HUDEP-2 (cell line): Measurements from ENCODE around the gene NDUFB4.
A peak's percentile ranks its signal among the peaks of the same experiment; 100 is the strongest.
"Not testable (repeated sequence)": the region's sequence is repeated elsewhere in the genome, so short reads cannot be mapped to it uniquely, and the experiment has no call there.

ENCODE experiments used
- DNase-seq, 76 experiments: peaks; one replicate each; lab custom pipeline; 2025; ENCODE audit not compliant: unreplicated experiment in 76 of 76; lab: John Stamatoyannopoulos, UW

NDUFB4 gene

DNA sequence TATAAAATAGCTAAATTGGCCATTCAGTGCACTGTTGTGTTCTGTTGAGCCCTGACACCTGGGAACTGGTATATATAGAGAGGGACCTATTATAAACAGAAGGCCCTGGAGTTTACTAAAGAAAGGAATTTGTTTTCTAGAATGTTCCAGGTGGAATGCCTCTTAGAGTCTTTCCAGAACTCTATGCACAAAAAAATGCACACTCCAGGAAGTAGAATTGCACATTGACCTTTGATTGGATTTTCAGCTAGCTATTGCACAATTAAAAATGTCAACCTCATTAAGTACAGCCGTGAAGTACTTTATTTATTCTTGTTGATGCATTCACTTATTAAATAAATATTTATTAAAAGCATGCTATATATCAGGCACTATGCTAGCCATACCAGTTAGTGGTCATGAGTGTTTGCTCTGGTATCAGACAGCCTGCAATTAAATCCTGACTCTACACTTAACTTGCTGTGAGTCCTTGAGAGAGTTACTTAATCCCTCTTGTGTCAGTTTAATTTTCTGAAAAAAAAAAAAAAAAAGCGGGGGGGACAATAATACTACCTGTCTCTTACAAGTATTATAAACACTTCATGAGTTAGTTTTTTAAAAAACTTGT is 40.8 kb downstream of the NDUFB4 start:
- no peak for DNase-seq

- DNase-seq, result no peak
Measured at GRCh38 chr3:120637851-120638559, 41.9 kb downstream of the NDUFB4 start.

GRCh38 chr3:120638820-120639219 is 42.7 kb downstream of the NDUFB4 start:
- not testable (repeated sequence) for DNase-seq

- DNase-seq, result no peak
Measured at GRCh38 chr3:120640231-120640630, 44.1 kb downstream of the NDUFB4 start.

DNA sequence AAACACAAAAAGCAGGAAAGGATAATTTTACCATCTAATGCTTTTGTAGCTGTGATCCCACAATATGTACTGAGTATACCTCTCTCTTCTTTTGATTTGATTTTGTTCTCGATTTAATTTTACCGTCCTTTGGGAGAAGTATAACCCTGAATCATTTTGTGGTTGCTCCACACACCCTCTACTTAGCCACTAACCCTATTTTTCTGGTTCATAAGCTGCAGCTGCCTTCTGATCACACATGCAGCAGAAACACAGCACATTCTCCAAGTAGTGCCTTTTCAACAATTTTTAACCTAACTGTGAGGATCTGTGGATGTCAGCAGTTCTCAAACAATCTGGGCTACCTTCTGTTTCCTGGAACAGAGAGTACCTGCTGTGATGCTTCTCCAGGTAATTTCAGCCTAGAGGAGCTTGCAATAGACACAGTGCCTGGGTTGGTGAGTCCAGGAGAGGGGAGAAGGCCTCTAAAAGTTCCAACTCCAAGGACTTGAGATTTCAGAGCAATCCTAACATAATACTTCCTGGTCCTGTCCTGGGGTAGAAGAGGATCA is 45.6 kb downstream of the NDUFB4 start:
- no peak for DNase-seq

- DNase-seq, result peak in 7 of 76 experiments; percentile 0 to 10 (median 6)
Measured at GRCh38 chr3:120642368-120642948, 46.3 kb downstream of the NDUFB4 start.

DNA sequence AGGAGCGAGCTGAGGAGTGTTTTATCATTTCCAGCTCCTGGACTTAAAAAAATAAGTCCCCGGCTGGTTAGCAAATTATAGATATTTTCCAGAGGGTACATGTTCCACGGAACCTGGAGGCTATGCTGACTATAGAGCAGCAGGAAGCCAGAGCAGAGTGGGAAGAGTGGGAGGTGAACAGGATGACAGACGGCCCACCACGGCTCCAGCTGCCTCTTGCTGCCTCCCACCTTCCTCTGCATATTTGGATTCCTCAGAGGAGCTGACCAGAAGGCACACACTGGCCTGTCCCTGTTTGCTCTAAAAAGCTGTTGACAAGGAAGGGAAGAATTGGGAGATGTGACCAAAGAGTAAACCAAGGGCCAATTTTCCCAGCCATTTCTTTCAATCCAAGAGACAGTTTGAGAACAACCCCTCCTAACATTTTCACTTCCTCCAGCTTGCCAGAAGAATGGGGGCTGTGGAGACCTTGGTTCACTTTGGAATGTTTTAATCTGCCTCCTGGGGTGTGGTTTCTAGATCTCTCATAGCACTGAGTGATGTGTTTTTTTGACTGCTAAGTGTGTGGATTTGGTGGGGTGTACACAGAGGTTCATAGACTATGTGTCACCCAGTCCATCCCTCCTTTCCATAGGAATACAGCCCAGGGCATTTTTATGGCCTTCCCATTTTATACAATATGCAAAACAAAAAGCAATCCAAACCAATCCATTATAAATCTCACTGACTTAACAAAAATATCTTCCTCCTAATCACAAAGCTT is 49.1 kb downstream of the NDUFB4 start:
- DNase-seq, result no peak

DNA sequence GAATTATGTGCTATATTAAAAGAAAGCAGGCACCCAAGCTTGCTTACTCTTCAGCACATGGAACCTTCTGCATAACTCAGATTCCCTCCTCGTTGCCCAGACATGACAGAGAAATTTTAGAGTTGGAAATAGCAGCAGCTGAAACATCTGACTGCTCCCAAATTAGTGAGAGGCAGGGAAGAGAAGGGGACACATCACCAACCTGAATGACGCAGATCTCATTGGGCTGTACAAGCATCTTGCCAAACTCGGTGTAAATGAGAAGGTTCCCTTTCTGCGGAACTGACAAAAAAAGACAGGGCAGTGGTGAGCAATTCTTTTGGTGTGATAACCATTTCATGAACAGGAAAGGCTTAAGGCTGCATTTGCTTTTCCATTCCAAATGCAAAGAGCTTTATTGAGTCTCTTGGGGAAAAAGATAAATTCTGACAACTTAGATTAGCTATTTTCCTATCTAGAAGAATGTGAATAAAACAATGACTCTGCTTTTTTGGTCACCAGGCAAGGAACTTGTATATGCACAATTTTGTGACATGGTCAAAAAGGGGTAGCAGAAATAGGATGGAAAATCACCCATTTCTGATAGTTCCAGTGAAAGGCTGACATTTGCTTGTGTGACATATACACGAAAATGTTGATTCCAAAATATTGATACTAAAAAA is 50.8 kb downstream of the NDUFB4 start:
- DNase-seq, result no peak

DNA sequence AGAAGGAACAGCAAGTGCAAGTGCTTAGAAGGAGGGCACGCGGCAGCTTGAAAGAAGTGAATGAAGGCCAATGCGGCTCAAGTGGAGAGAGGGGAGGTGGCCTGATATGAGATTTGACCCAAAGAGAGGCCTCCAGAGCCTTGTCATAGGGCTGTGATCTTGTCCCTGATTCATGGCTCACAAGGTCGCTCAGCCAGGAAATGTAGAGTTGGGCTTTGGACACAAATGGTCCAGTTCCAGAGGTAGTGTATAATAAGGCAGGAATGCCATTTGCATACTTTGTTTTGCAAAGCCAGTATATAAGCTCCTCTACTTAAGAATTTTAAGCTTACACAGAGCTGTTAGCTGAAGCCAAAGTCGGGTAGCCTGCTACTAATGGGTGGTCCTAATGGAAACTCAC is 52.2 kb downstream of the NDUFB4 start:
- no peak for DNase-seq

DNA sequence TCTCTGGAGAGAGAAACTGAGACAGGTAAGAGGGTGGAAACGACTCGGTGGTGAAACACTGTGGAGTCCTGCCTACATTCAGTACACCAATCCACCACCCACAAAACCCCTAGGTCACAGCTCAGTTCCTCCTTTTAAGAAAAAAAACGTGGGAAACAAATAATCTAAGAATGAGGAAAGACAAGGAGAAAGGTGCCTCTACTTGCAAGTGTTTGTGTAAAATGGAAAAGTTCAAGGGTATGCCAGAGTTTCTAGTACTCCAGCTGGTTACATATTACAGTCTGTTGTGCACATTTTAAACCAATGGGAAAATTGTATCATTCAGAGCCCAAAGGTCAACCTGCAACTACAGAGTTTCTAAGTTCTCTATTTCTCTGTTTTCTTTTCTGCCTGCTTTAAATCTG is 53.7 kb downstream of the NDUFB4 start:
- DNase-seq, result no peak

- DNase-seq, result no peak
Measured at GRCh38 chr3:120650311-120650710, 54.2 kb downstream of the NDUFB4 start.
